Right hindlimb (tissue), 1 donor: ENCODE data around the gene GAGE10.
"Not testable (repeated sequence)": the region's sequence is repeated elsewhere in the genome, so short reads cannot be mapped to it uniquely, and the experiment has no call there.

Experiments
- DNase-seq: peaks from one replicate; pipeline ENCODE4 v3.0.0-alpha.2; 2018

Gene GAGE10

DNA sequence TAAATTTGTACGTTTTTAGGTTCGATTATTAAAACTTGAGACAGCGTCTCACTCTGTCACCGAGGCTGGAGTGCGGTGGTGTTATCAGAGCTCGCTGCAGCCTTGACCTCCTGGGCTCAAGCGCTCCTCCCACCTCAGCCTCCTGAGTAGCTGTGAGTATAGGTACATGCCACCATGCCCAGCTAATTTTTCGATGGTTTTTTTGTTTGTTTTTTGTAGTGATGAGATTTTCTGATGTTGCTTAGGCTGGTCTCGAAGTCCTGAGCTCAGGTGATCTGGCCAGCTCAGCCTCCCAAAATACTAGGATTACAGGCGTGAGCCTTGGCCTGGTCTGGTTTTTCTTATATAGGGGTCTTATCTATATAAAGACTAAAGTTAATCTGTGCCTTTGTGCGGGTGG lies 27.0 kb downstream of the GAGE10 start:
- not testable (repeated sequence) for DNase-seq

DNA sequence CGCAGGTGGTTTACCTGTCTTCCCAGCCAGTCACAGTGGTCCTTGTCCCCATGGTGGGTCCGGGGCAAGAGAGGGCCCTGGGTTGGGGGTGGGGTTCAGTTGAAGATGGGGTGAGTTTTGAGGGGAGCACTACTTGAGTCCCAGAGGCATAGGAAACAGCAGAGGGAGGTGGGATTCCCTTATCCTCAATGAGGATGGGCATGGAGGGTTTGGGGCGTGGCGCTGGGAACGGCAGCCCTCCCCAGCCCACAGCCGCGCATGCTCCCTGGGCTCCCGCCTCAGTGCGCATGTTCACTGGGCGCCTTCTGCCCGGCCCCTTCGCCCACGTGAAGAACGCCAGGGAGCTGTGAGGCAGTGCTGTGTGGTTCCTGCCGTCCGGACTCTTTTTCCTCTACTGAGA lies 27.8 kb downstream of the GAGE10 start, which contains the start of gene GAGE13:
TSS of gene GAGE13 (plus strand) at position 301 of the 400 bp plus-strand sequence. CDS start 1,156 bp downstream, outside the sequence.
- DNase-seq: not testable (repeated sequence)

DNA sequence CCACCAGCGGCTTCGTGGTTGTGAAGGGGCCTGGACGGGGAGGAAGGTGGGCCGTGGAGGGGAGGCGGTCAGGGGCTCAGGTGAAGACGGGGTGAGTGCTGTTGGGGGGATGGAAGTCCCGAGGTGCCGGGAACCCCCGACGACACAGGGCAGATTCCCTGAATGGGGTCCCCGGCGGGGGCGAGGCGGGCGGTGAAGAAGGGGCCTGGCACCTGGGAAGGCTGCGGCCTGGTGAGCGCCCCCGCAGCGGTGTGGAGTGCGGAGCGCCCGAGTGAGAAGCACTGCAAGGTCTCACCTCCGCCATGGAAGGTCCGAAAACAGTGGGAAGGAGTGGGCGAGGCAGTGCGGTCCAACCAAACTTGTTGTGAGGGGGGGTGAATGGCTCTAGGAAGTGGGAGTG lies 28.4 kb downstream of the GAGE10 start:
- not testable (repeated sequence) for DNase-seq

DNA sequence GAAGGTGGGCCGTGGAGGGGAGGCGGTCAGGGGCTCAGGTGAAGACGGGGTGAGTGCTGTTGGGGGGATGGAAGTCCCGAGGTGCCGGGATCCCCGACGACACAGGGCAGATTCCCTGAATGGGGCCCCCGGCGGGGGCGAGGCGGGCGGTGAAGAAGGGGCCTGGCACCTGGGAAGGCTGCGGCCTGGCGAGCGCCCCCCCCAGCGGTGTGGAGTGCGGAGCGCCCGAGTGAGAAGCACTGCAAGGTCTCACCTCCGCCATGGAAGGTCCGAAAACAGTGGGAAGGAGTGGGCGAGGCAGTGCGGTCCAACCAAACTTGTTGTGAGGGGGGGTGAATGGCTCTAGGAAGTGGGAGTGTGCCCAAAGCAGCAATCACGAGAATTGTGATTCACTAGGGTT lies 38.0 kb downstream of the GAGE10 start:
- DNase-seq: not testable (repeated sequence)

DNA sequence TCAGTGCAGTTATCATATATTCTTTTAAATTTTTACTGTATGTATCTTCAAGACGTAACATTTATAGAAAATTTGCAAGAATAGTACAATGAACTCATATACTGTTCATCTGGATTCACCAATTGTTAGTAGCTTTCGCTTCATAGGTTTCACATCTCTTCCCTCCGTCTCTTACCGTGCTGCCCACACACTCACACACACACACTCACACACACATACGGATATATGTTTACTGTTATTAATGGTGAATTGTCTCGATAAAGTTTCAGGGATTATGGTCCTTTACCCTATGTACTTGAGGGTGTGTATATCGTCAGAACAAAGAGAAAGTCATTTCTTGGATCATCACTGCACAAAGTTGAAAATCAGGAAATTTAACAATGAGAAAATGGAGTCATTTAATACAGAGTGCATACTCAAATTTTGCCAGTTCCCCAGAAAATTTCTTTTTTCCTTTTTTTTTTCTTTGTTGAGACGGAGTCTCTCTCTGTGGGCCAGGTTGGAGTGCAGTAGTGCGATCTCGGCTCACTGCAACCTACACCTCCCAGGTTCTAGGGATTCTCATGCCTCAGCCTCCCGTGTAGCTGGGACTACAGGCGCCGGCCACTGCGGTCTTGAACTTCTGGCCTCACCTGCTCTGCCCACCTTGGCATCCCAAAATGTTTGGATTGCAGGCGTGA lies 41.2 kb downstream of the GAGE10 start:
- not testable (repeated sequence) for DNase-seq

DNA sequence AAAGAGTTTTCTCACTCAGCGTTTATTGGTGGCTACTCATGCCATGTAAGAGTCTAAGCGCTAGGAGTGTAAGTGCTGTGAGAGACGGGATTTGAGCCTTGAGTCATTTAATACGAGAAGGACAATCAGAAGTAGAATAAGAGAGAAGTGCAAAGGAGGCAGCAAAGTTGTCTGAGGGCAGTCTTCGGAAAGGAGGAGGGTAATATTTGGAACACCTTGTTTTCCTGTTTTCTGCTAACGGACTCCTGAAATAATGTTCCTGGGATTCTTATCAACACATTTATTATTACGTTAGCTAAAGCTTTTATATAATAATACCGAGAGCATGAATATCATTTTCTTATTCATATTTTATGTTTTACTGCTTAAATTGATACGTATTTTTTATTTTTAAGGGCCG lies 42.0 kb downstream of the GAGE10 start:
- DNase-seq: not testable (repeated sequence)

DNA sequence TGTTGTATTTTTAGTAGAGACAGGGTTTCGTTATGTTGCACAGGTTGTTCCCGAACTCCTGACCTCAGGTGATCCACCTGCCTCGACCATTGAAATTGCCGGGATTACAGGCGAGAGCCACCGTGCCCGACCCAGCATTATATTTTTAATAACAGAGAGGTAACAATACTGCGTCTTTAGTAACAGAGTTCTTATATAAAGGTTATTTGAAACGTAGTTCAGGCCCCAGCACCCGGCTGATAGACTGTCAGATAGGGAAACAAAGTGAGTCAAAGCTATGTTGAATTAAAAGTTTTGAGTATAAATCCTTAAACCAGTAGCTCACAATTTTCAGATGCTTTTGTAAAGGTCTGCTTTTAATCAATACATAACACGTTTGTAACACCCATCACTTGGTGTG lies 42.7 kb downstream of the GAGE10 start:
- DNase-seq: not testable (repeated sequence)
